HL-60 (cell line): ENCODE measurements around the gene KIF23.

Experiments used
- CTCF ChIP-seq: IDR thresholded peaks from one replicate; pipeline ENCODE4 v1.5.1; 2011; ENCODE audit warnings: low read length, control low read depth, inconsistent platforms; ENCODE audit not compliant: insufficient read depth
- REST ChIP-seq: IDR thresholded peaks from 2 replicates; pipeline ENCODE4 v1.6.1; 2012; ENCODE audit warnings: low read depth; ENCODE audit not compliant: insufficient replicate concordance

- no peak for TF ChIP-seq CTCF
- TF ChIP-seq REST, result no peak
These were observed 76.9 kb downstream of the KIF23 start for GRCh38 chr15:69491038-69491505.
